SU-DHL-6 (cell line): Measurements from ENCODE around the gene GMDS.

Source experiments
- H2AFZ ChIP-seq: fragments of 200-600 bp; sonication (generic); 2 replicates; pipeline ENCODE4 v1.6.1; 2014; ENCODE audit warnings: low read depth, mild to moderate bottlenecking, moderate library complexity, mixed read lengths, antibody characterized with exemption, low read length; ENCODE audit not compliant: severe bottlenecking
- H3F3A ChIP-seq: fragments of 200-600 bp; shearing (Covaris generic); 2 replicates; pipeline ENCODE4 v1.6.0; 2016; ENCODE audit warnings: antibody characterized with exemption, mild to moderate bottlenecking; ENCODE audit not compliant: insufficient read depth
- H3K27ac ChIP-seq: fragments of 200-600 bp; sonication (generic); 2 replicates; pipeline ENCODE4 v1.5.1; 2016; ENCODE audit warnings: low read depth, mild to moderate bottlenecking, low read length, moderate library complexity, mixed read lengths
- H3K27me3 ChIP-seq: fragments of 200-600 bp; sonication (generic), shearing (Covaris generic); 2 replicates; pipeline ENCODE4 v1.6.0; 2014; ENCODE audit warnings: mild to moderate bottlenecking, low read length
- H3K36me3 ChIP-seq: fragments of 200-600 bp; sonication (generic); 2 replicates; pipeline ENCODE4 v1.6.1; 2014; ENCODE audit warnings: mild to moderate bottlenecking, low read length, mixed read lengths
- H3K4me2 ChIP-seq: fragments of 300-600, 200-600 bp; shearing (Covaris generic), sonication (generic); 2 replicates; pipeline ENCODE4 v1.6.0; 2014; ENCODE audit warnings: low read length, low read depth, mild to moderate bottlenecking; ENCODE audit not compliant: poor library complexity, severe bottlenecking
- H3K4me3 ChIP-seq: fragments of 200-600 bp; sonication (generic); 2 replicates; pipeline ENCODE4 v1.5.1; 2014; ENCODE audit warnings: antibody characterized with exemption, low read length, mild to moderate bottlenecking, mixed read lengths; ENCODE audit not compliant: insufficient read depth, poor library complexity, severe bottlenecking
- H3K79me2 ChIP-seq: fragments of 200-600 bp; sonication (generic); 2 replicates; pipeline ENCODE4 v1.6.1; 2014; ENCODE audit warnings: mild to moderate bottlenecking, low read length, moderate library complexity; ENCODE audit not compliant: insufficient read depth
- H3K9ac ChIP-seq: fragments of 200-600 bp; sonication (generic); 2 replicates; pipeline ENCODE4 v1.7.0; 2014; ENCODE audit warnings: mild to moderate bottlenecking, low read length
- H3K9me2 ChIP-seq: fragments of 200-600 bp; sonication (generic); replicated peaks from 2 replicates; pipeline ENCODE4 v1.6.1; 2014; ENCODE audit warnings: low read length; ENCODE audit not compliant: insufficient read depth
- H3K9me3 ChIP-seq: fragments of 200-600 bp; sonication (generic); 2 replicates; pipeline ENCODE4 v1.6.1; 2014; ENCODE audit warnings: low read length, mixed read lengths; ENCODE audit not compliant: insufficient read depth
- H4K20me1 ChIP-seq: fragments of 200-600 bp; sonication (generic); 2 replicates; pipeline ENCODE4 v1.6.1; 2014; ENCODE audit warnings: low read depth, mild to moderate bottlenecking, antibody characterized with exemption, low read length, moderate library complexity, mixed read lengths
- EZH2phosphoT487 ChIP-seq: fragments of 200-600 bp; sonication (generic), shearing (Covaris generic); conservative IDR thresholded peaks from 2 replicates; pipeline ENCODE4 v1.6.1; 2018; ENCODE audit warnings: mild to moderate bottlenecking, antibody characterized with exemption, low read length, moderate library complexity, mixed read lengths
- TF ChIP-seq, protein P1 (sequence below): fragments of 200-600 bp; sonication (generic); IDR thresholded peaks from one replicate; pipeline ENCODE4 v1.5.1; 2017; ENCODE audit warnings: antibody characterized with exemption, mild to moderate bottlenecking, low read length, moderate library complexity; ENCODE audit not compliant: insufficient read depth, poor library complexity, severe bottlenecking

GMDS gene

DNA sequence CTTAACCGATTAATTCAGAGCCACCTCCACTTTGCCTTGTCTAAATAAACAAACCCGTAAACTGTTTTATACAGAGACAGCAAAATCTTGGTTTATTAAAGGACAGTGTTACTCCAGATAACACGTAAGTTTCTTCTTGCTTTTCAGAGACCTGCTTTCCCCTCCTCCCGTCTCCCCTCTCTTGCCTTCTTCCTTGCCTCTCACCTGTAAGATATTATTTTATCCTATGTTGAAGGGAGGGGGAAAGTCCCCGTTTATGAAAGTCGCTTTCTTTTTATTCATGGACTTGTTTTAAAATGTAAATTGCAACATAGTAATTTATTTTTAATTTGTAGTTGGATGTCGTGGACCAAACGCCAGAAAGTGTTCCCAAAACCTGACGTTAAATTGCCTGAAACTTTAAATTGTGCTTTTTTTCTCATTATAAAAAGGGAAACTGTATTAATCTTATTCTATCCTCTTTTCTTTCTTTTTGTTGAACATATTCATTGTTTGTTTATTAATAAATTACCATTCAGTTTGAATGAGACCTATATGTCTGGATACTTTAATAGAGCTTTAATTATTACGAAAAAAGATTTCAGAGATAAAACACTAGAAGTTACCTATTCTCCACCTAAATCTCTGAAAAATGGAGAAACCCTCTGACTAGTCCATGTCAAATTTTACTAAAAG lies 633.0 kb downstream of the GMDS start:
- Histone ChIP-seq H4K20me1 (no peaks in the 10 kb centered on the region), H3K36me3 (no peaks in the 10 kb centered on the region), H2AFZ (no peak overlapping the region), H3K4me2 (peak overlapping the region; percentile 43), H3K4me3 (no peak overlapping the region), H3F3A (peaks cover 16% of the 10 kb centered on the region), H3K9me3 (no peaks in the 10 kb centered on the region), H3K9me2 (no peaks in the 10 kb centered on the region), H3K9ac (no peak overlapping the region), H3K27ac (no peak overlapping the region), H3K79me2 (no peaks in the 10 kb centered on the region), H3K27me3 (no peaks in the 10 kb centered on the region)
- TF ChIP-seq, protein P1, sequence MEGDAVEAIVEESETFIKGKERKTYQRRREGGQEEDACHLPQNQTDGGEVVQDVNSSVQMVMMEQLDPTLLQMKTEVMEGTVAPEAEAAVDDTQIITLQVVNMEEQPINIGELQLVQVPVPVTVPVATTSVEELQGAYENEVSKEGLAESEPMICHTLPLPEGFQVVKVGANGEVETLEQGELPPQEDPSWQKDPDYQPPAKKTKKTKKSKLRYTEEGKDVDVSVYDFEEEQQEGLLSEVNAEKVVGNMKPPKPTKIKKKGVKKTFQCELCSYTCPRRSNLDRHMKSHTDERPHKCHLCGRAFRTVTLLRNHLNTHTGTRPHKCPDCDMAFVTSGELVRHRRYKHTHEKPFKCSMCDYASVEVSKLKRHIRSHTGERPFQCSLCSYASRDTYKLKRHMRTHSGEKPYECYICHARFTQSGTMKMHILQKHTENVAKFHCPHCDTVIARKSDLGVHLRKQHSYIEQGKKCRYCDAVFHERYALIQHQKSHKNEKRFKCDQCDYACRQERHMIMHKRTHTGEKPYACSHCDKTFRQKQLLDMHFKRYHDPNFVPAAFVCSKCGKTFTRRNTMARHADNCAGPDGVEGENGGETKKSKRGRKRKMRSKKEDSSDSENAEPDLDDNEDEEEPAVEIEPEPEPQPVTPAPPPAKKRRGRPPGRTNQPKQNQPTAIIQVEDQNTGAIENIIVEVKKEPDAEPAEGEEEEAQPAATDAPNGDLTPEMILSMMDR = no peak
- no peak for TF ChIP-seq EZH2phosphoT487

DNA sequence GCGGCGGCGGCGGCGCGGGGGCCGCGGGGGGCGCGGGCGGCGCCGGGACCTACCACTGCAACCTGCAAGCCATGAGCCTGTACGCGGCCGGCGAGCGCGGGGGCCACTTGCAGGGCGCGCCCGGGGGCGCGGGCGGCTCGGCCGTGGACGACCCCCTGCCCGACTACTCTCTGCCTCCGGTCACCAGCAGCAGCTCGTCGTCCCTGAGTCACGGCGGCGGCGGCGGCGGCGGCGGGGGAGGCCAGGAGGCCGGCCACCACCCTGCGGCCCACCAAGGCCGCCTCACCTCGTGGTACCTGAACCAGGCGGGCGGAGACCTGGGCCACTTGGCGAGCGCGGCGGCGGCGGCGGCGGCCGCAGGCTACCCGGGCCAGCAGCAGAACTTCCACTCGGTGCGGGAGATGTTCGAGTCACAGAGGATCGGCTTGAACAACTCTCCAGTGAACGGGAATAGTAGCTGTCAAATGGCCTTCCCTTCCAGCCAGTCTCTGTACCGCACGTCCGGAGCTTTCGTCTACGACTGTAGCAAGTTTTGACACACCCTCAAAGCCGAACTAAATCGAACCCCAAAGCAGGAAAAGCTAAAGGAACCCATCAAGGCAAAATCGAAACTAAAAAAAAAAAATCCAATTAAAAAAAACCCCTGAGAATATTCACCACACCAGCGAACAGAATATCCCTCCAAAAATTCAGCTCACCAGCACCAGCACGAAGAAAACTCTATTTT lies 633.7 kb downstream of the GMDS start:
- Histone ChIP-seq H3K27ac (no peak overlapping the region), H4K20me1 (no peaks in the 10 kb centered on the region), H3K36me3 (no peaks in the 10 kb centered on the region), H3K79me2 (no peaks in the 10 kb centered on the region), H3F3A (peaks cover 16% of the 10 kb centered on the region), H3K9me3 (no peaks in the 10 kb centered on the region), H3K4me2 (peak overlapping the region; percentile 43), H3K27me3 (no peaks in the 10 kb centered on the region), H3K4me3 (no peak overlapping the region), H3K9me2 (no peaks in the 10 kb centered on the region), H2AFZ (no peak overlapping the region), H3K9ac (no peak overlapping the region)
- no peak for TF ChIP-seq EZH2phosphoT487
- TF ChIP-seq, protein P1 = no peak

- Histone ChIP-seq H3K27me3 (no peaks in the 10 kb centered on the region), H3F3A (peaks cover 16% of the 10 kb centered on the region), H2AFZ (no peak overlapping the region), H3K9me2 (no peaks in the 10 kb centered on the region), H3K9ac (no peak overlapping the region), H3K9me3 (no peaks in the 10 kb centered on the region), H4K20me1 (no peaks in the 10 kb centered on the region), H3K36me3 (no peaks in the 10 kb centered on the region), H3K27ac (no peak overlapping the region), H3K4me3 (no peak overlapping the region), H3K4me2 (no peak overlapping the region), H3K79me2 (no peaks in the 10 kb centered on the region)
- no peak for TF ChIP-seq EZH2phosphoT487
- TF ChIP-seq, protein P1 = no peak
Observed at GRCh38 chr6:1611322-1611571, 634.2 kb downstream of the GMDS start.
